Coronary artery (tissue), 2 donors: Measurements from ENCODE around the gene AATF.

ENCODE experiments used
- DNase-seq: peaks from one replicate; pipeline ENCODE4 v3.0.0-alpha.2; 2017; ENCODE audit warnings: low spot score
- H3K27ac ChIP-seq, 2 donors: fragments of 200-600 bp; sonication (generic); one replicate each; pipeline ENCODE4 v1.5.1; 2016 to 2019
- H3K4me3 ChIP-seq: fragments of 200-600 bp; sonication (generic); 2 replicates; pipeline ENCODE4 v1.5.1; 2016; ENCODE audit warnings: mild to moderate bottlenecking, moderate library complexity
- CTCF ChIP-seq: fragments of 200-600 bp; sonication (generic); IDR thresholded peaks from one replicate; pipeline ENCODE4 v1.5.1; 2019; ENCODE audit warnings: antibody characterized with exemption

Gene AATF

DNA sequence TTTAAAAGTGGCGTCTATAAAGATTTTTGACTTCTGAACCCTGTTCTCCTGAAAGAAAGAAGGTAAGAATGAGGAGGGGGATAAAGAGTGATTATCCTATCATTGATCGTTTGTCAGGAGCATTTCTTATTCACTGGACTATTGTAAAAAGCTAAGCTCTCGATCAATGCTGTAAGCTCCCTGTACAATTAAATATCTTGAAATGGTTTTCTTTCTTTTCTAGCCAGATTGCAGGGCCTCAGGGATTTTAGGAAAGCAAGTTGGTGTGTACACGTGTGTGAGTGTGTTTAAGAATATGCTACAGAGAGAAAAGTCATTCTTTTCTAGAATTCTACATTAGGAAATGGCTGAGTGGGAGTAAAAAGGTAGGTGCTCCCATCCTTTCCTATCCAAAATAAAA lies 154.5 kb downstream of the AATF start:
- no peak overlapping the region for H3K4me3 ChIP-seq
- DNase-seq = no peak
- no peak overlapping the region for H3K27ac ChIP-seq
- no peak for TF ChIP-seq CTCF

GRCh38 chr17:37106049-37106448 lies 157.3 kb downstream of the AATF start:
- no peak for DNase-seq
- no peak for TF ChIP-seq CTCF
- no peak overlapping the region for H3K4me3 ChIP-seq
- H3K27ac ChIP-seq = no peak overlapping the region
